Activated naive CD4-positive, alpha-beta T cell treated with anti-CD3 and anti-CD28 coated beads for 36 hours (primary cell): ENCODE measurements around the gene ATF3. TPM values are rescaled to one million over a fixed set of nuclear protein-coding genes. Genes with fewer than 3 reads are reported as not detected.

Experiments used
- CTCF ChIA-PET: fragments of 350-600 bp; sonication (Branson Sonifier 250); formaldehyde crosslinking; loops from one replicate; lab custom pipeline; 2021; ENCODE audit warnings: antibody characterized with exemption; lab: Charles Lee
- DNase-seq: peaks from one replicate; pipeline ENCODE4 v3.0.0-alpha.2; 2020
- H3K27ac Mint-ChIP-seq: one replicate; pipeline ENCODE4 v1.8.0; 2021; ENCODE audit warnings: mild to moderate bottlenecking, mixed read lengths
- H3K27me3 Mint-ChIP-seq: one replicate; pipeline ENCODE4 v1.8.0; 2021; ENCODE audit warnings: low read depth, mixed read lengths
- H3K36me3 Mint-ChIP-seq: one replicate; pipeline ENCODE4 v1.8.0; 2021; ENCODE audit warnings: low read depth, mixed read lengths
- H3K4me1 Mint-ChIP-seq: one replicate; pipeline ENCODE4 v1.8.0; 2021; ENCODE audit warnings: low read depth, mixed read lengths
- H3K4me3 Mint-ChIP-seq: one replicate; pipeline ENCODE4 v1.8.0; 2021; ENCODE audit warnings: mild to moderate bottlenecking, moderate library complexity, mixed read lengths
- H3K9me3 Mint-ChIP-seq: one replicate; pipeline ENCODE4 v1.8.0; 2021; ENCODE audit warnings: mixed read lengths
- intact Hi-C: fragments of 100-400 bp; cut with micrococcal nuclease; formaldehyde crosslinking; loops from one replicate; pipeline ENCODE4 v1.15.1; 2023
- total RNA-seq, 2 experiments: library from RNA; stranded (reverse); gene quantifications; one replicate each; pipeline ENCODE4 v1.2.3, GENCODE V29; 2021

The ATF3 gene
- total RNA-seq, 2 experiments from 2014 or later = 67.4 to 67.7 TPM

DNA sequence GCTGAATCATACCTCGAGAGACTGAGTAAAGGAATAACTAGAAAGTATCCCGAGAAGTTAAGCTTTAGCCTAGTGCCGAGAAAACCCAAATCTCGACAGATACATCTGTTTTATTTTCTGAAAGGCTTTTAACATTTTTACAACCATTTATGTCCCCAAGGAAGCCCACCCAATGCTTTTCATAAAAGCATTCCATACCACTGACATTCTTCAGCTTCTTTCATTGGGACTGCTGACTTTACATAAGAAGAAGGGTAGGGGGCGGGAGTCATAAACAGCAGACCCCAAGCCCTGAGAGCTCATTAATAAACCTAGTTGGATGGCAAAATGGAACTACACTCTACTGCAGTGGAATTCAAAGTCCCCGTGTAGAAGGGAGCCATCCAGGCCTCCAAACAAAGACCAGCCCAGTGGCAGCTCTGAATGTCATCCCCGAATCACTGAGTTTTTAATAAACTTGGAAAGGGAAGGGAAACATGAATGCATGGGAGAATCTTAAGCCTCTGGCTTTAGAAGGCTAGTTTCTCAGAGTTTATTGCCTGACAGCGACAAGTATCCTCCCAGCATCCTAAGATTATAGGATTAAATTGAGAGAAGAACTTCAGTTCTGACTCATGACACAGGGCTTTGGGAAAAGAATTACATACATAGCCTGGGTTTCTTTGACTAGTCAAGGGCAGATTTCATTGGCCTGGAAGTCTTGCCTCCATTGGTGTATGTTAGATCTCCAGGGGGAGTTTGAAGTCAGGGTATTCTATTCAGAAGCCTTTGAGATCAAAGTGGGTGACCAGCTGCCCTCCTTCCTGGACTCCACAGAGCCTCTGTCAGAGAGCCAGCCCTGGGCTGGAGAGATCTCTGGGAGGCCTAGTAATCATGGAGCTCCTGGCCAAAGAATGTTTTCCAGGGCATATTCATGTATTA lies 3.7 kb downstream of the ATF3 start:
- H3K27ac Mint-ChIP-seq = no peak overlapping the region
- H3K4me3 Mint-ChIP-seq = no peak overlapping the region
- CTCF ChIA-PET = interaction anchor here (0.6 to 3.7 kb wide), 5 partner anchors 18 to 164 kb away, joined by 3 to 21 read pairs (median 3); no protein-coding TSS in a partner anchor
- no peaks in the 10 kb centered on the region for H3K9me3 Mint-ChIP-seq
- DNase-seq = no peak
- intact Hi-C loops = no loop called here
- H3K4me1 Mint-ChIP-seq = peaks cover 55% of the 10 kb centered on the region
- peaks cover 9% of the 10 kb centered on the region for H3K27me3 Mint-ChIP-seq
- peaks cover 63% of the 10 kb centered on the region for H3K36me3 Mint-ChIP-seq

DNA sequence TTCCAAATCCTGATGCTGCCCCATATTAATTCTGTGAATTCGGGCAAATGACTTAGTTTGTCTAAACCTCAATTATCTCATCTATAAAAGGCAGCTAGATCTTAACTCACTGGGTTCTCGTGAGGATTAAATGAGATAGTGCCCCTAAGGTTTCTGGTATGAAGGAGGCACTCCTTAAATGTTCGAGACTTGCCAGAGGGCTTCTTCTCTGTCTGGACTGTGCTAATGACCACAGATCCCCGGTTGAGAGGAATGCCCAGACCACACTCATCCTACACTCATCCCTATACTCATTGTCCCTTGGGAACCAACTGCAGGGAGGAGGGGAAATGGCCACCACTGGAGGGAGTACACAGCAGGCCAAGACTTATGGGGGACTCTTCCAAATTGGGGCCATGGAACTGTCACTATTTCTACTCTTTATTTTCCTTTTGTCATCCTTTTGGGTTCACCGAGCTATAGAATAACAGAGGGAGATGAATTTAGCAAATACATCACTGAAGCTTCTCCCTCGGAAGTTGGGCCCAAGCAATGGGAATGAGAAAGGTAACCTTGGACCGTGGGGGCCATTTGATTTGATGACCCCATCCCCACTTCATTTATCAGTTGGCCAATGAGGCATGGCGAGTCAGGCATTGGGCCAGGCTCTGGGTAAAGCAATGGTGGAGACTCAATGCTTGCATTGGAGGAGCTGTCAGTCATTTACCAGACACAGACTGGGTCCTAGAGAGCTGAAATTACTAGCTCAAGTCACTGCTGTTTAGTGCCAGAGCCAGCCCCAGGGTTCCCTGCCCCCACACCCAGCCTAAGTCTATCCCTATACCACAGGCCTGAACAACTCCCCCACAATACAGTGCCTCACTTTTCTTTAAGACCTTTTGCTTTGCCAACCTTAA lies 5.1 kb downstream of the ATF3 start:
- DNase-seq = peak; percentile 34
- Mint-ChIP-seq H3K4me1 (peaks cover 52% of the 10 kb centered on the region), H3K36me3 (peaks cover 72% of the 10 kb centered on the region), H3K27me3 (peaks cover 3% of the 10 kb centered on the region), H3K4me3 (no peak overlapping the region), H3K9me3 (no peaks in the 10 kb centered on the region), H3K27ac (peak overlapping the region; percentile 80)
- intact Hi-C loops = no loop called here
- CTCF ChIA-PET = interaction anchor here (0.9 to 3.7 kb wide), 3 partner anchors 16 to 151 kb away, joined by 3 to 21 read pairs (median 4); no protein-coding TSS in a partner anchor

DNA sequence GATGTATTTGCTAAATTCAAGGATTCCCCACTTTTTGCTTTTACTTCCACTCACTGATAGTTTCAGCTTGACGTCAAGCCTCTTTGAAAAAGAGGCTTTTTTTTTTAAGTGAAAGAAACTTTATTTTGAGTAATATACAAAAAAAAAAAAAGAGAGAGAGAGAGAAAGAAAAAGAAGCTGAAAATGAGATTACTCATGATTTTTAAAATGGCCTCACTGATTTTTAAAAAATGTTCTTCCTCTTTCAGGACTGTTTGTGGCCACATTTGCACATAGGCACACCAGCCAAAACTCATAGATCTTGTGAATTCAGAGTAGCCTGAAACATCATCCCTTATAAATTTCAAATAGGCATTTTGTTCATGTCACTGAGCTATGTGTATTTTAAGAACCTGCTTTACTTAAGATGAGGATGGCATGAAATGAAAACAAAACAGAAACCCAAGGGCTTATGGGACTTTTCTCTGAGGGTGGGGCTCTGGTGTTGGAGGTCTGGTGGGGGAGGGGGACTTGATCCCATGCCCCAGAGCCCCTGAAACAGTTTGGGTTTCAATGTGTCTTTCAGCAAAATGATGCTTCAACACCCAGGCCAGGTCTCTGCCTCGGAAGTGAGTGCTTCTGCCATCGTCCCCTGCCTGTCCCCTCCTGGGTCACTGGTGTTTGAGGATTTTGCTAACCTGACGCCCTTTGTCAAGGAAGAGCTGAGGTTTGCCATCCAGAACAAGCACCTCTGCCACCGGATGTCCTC lies 6.1 kb downstream of the ATF3 start:
- Mint-ChIP-seq H3K27ac (peak overlapping the region; percentile 80), H3K9me3 (no peaks in the 10 kb centered on the region), H3K36me3 (peaks cover 79% of the 10 kb centered on the region), H3K4me1 (peaks cover 52% of the 10 kb centered on the region), H3K4me3 (no peak overlapping the region), H3K27me3 (peaks cover 3% of the 10 kb centered on the region)
- intact Hi-C loops = no loop called here
- CTCF ChIA-PET = interaction anchor here (0.9 to 3.7 kb wide), 2 partner anchors 15 to 137 kb away, joined by 4 to 21 read pairs; no protein-coding TSS in a partner anchor
- DNase-seq = no peak

DNA sequence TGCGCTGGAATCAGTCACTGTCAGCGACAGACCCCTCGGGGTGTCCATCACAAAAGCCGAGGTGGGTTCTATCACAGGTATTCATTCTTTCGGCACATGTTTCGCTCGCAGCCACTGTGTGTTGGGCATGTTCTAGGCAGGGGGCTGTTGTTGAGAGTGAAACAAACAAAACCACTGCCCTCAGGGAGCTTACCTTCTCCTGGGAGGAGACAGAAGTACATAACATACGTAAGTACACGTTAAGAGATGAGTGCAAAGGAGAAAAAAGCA lies 6.6 kb downstream of the ATF3 start:
- CTCF ChIA-PET = interaction anchor here (3.7 kb wide), 1 partner anchor 138 kb away, joined by 21 read pairs; no protein-coding TSS in a partner anchor
- Mint-ChIP-seq H3K27me3 (peaks cover 2% of the 10 kb centered on the region), H3K27ac (no peak overlapping the region), H3K9me3 (no peaks in the 10 kb centered on the region), H3K4me1 (peaks cover 51% of the 10 kb centered on the region), H3K4me3 (no peak overlapping the region), H3K36me3 (peaks cover 79% of the 10 kb centered on the region)
- no peak for DNase-seq
- intact Hi-C loops = no loop called here

GRCh38 chr1:212618466-212619210 lies 10.1 kb downstream of the ATF3 start:
- no peaks in the 10 kb centered on the region for H3K9me3 Mint-ChIP-seq
- intact Hi-C loops = no loop called here
- no peaks in the 10 kb centered on the region for H3K27me3 Mint-ChIP-seq
- CTCF ChIA-PET = interaction anchor here (0.6 to 1.3 kb wide), 3 partner anchors 21 to 465 kb away, joined by 3 read pairs; no protein-coding TSS in a partner anchor
- H3K4me1 Mint-ChIP-seq = peaks cover 35% of the 10 kb centered on the region
- H3K36me3 Mint-ChIP-seq = peaks cover 73% of the 10 kb centered on the region
- no peak for DNase-seq
- H3K4me3 Mint-ChIP-seq = no peak overlapping the region
- no peak overlapping the region for H3K27ac Mint-ChIP-seq

DNA sequence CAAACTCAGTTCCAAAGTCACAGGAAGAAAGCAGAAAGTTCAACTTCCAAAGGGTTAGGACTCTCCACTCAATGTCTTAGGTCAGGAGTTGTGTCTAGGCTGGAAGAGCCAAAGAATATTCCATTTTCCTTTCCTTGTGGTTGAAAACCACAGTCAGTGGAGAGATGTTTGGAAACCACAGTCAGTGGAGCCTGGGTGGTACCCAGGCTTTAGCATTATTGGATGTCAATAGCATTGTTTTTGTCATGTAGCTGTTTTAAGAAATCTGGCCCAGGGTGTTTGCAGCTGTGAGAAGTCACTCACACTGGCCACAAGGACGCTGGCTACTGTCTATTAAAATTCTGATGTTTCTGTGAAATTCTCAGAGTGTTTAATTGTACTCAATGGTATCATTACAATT lies 11.7 kb downstream of the ATF3 start:
- peaks cover 64% of the 10 kb centered on the region for H3K36me3 Mint-ChIP-seq
- DNase-seq = no peak
- no peaks in the 10 kb centered on the region for H3K9me3 Mint-ChIP-seq
- H3K4me3 Mint-ChIP-seq = no peak overlapping the region
- intact Hi-C loops = no loop called here
- CTCF ChIA-PET = interaction anchor here (1.0 to 1.3 kb wide), 2 partner anchors 91 to 163 kb away, joined by 3 read pairs; no protein-coding TSS in a partner anchor
- H3K4me1 Mint-ChIP-seq = peaks cover 21% of the 10 kb centered on the region
- H3K27me3 Mint-ChIP-seq = no peaks in the 10 kb centered on the region
- H3K27ac Mint-ChIP-seq = no peak overlapping the region

- CTCF ChIA-PET = interaction anchor here (2.2 kb wide), 1 partner anchor 144 kb away, joined by 17 read pairs; no protein-coding TSS in a partner anchor
- no peak for DNase-seq
- H3K36me3 Mint-ChIP-seq = peaks cover 54% of the 10 kb centered on the region
- H3K27me3 Mint-ChIP-seq = no peaks in the 10 kb centered on the region
- intact Hi-C loops = no loop called here
- peaks cover 21% of the 10 kb centered on the region for H3K4me1 Mint-ChIP-seq
- no peak overlapping the region for H3K4me3 Mint-ChIP-seq
- H3K27ac Mint-ChIP-seq = no peak overlapping the region
- H3K9me3 Mint-ChIP-seq = no peaks in the 10 kb centered on the region
Measured at GRCh38 chr1:212621043-212621948, 12.7 kb downstream of the ATF3 start.

DNA sequence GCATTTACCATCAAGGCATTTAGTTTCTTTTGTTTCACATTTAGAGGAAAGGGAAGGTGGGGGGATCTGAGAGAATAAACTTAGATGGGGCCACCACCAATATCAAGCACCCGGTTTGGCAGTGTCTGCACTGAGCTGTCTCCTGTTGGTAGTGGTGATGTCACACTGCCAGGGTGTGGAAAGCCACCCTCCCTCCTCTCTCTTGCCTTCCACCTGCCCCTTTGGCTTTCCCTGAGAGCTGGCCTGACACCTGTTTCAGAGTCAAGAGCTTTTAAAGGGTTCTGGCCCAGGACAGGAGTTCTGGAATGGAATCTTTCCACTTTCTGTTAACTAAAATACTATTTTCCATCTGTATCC lies 13.4 kb downstream of the ATF3 start:
- intact Hi-C loops = no loop called here
- H3K27ac Mint-ChIP-seq = no peak overlapping the region
- H3K36me3 Mint-ChIP-seq = peaks cover 48% of the 10 kb centered on the region

GRCh38 chr1:212622467-212622866 lies 13.9 kb downstream of the ATF3 start:
- CTCF ChIA-PET = interaction anchor here (2.2 kb wide), 1 partner anchor 145 kb away, joined by 17 read pairs; no protein-coding TSS in a partner anchor
- peaks cover 43% of the 10 kb centered on the region for H3K36me3 Mint-ChIP-seq
- no peak overlapping the region for H3K27ac Mint-ChIP-seq

More for the DNA sequence above, 13.4 kb downstream of the ATF3 start:
- Mint-ChIP-seq H3K9me3 (no peaks in the 10 kb centered on the region), H3K4me3 (no peak overlapping the region), H3K4me1 (peaks cover 21% of the 10 kb centered on the region), H3K27me3 (no peaks in the 10 kb centered on the region)
- peak; percentile 34 for DNase-seq
- CTCF ChIA-PET = interaction anchor here (2.2 kb wide), 1 partner anchor 144 kb away, joined by 17 read pairs; no protein-coding TSS in a partner anchor

GRCh38 chr1:212622906-212623305 lies 14.3 kb downstream of the ATF3 start:
- H3K4me1 Mint-ChIP-seq = peaks cover 21% of the 10 kb centered on the region
- DNase-seq = no peak
- intact Hi-C loops = no loop called here
- H3K27ac Mint-ChIP-seq = no peak overlapping the region
- peaks cover 38% of the 10 kb centered on the region for H3K36me3 Mint-ChIP-seq
- H3K27me3 Mint-ChIP-seq = no peaks in the 10 kb centered on the region
- no peak overlapping the region for H3K4me3 Mint-ChIP-seq
- H3K9me3 Mint-ChIP-seq = no peaks in the 10 kb centered on the region
- CTCF ChIA-PET = interaction anchor here (2.2 kb wide), 1 partner anchor 145 kb away, joined by 17 read pairs; no protein-coding TSS in a partner anchor

More at GRCh38 chr1:212622467-212622866, 13.9 kb downstream of the ATF3 start:
- DNase-seq = no peak
- Mint-ChIP-seq H3K27me3 (no peaks in the 10 kb centered on the region), H3K4me3 (no peak overlapping the region), H3K9me3 (no peaks in the 10 kb centered on the region), H3K4me1 (peaks cover 21% of the 10 kb centered on the region)
- intact Hi-C loops = no loop called here
